ENCODE measurements around the gene NLRC5.

Gene NLRC5

DNA sequence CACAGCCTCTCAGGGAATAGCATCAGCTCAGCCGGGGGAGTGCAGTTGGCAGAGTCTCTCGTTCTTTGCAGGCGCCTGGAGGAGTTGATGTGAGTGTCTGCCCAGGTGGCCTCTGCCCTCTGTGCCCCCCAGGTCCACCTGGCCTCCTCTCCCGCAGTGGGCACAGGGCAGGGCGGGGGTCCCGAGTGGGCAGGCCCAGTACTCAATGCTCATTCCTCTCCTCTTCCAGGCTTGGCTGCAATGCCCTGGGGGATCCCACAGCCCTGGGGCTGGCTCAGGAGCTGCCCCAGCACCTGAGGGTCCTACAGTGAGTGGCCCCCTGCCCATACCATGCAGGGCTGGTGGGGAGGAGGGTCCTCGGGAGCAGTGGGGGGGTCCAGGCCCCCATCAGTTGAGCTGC, 88.4 kb downstream of the NLRC5 start:
- in situ Hi-C loops (cut with HindIII; ENCODE audit: low pct_unique_long_range_greater_than_20kb, low sequenced_read_pairs): no loop called here
- no peak for TF ChIP-seq JUND (IDR thresholded peaks at IDR 0.05; ENCODE audit: low read depth)
- no peak for DNase-seq (ENCODE audit: low read depth in 1 of 2, low spot score in 1 of 2)

DNA sequence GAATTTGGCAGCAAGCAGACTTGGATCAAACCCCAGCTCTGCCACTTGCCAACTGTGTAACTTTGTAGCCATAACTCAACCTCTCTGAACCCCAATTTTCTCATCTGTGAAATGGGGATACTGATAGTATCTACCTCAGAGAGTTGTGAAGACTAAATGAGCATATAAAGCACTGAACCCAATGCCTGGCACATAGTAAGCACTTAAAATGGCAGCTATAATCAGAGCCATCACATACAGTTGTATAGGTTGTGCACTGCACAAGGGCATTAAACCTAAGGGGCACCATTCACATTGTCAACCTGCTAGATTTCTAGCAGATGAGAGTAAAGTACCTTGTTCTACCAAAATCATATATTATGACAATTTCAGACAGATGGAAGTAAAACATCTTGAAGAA, 92.4 kb downstream of the NLRC5 start:
- in situ Hi-C loops (cut with HindIII; ENCODE audit: low pct_unique_long_range_greater_than_20kb, low sequenced_read_pairs): no loop called here
- no peak for DNase-seq (ENCODE audit: low read depth in 1 of 2, low spot score in 1 of 2)
- no peak for TF ChIP-seq JUND (IDR thresholded peaks at IDR 0.05; ENCODE audit: low read depth)

DNA sequence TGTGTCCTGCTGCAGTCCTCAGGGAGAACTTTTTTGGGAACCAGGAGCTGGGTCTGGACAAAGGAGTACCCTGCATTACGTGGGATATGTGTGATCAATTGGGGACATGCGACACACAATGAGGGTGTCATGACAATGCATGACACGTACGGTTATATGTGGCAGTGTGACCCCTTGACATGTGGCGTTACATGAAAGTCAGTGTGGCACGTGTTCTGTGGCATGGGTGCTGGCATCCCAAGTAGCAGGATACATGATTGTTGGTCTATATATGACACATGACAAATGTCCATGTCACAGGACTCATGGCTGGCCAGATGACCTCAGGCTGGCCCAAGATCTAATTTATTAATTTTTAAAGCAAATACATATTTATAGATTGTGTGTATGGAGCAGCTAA, 93.3 kb downstream of the NLRC5 start:
- in situ Hi-C loops (cut with HindIII; ENCODE audit: low pct_unique_long_range_greater_than_20kb, low sequenced_read_pairs): no loop called here
- TF ChIP-seq JUND (IDR thresholded peaks at IDR 0.05; ENCODE audit: low read depth): no peak
- DNase-seq (ENCODE audit: low read depth in 1 of 2, low spot score in 1 of 2): no peak

DNA sequence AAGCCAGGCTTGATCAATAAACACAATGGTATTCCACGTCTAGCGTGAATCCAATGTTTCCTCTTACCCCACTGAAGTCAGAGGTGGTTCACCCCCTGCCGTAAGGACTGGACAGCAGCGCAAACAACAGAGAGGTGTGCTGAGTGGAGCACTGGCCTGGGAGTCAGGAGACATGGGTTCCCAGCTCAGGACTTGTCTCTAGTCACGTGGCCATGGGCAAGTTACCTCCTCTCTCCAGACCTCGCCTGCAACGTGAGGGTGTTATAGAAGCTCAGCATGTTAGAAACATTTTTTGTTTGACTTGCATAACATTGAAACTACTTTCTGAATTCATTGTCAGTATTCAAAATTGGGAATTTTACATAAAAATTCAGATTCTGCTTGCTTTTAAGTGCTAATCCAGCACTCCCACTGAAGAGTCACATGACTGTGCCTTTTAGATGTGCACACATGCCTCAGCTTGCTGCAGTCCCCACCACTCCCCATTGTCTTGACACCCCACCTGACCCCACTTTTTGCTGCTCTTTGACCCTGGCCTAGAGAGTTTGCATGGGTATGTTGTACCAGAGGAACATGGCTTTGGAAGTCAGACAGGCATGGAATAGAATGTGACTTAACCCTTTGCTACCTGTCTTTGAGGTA, 94.2 kb downstream of the NLRC5 start:
- TF ChIP-seq JUND (IDR thresholded peaks at IDR 0.05; ENCODE audit: low read depth): no peak
- DNase-seq (ENCODE audit: low read depth in 1 of 2, low spot score in 1 of 2): no peak
- in situ Hi-C loops (cut with HindIII; ENCODE audit: low pct_unique_long_range_greater_than_20kb, low sequenced_read_pairs): no loop called here

DNA sequence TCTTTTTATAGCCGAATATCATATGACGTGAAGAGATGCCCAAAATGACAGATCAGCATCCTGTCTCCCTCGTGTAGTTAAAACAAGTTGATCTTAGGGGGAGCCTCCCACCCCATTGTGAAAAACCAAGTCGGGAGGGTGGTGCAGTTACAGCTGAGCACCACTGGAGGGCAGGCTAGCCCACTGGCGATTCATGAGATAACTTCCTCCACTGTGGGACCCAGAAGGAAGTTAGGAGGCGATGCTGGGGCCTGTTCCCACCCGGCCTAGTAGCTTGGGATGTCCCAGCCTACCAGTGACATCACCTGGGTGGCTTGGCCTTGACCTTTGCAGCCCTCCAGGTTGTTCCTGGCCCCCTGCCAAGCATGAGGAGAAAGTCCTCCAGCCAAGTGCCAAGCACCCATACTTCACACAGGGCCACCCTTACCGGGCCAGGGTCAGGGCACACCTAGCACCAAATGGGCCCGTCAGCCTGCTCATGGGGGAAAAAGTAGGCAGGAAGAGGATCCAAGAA, 95.0 kb downstream of the NLRC5 start:
- peak; percentile 58 to 61 for DNase-seq (ENCODE audit: low read depth in 1 of 2, low spot score in 1 of 2)
- no peak for TF ChIP-seq JUND (IDR thresholded peaks at IDR 0.05; ENCODE audit: low read depth)
- in situ Hi-C loops (cut with HindIII; ENCODE audit: low pct_unique_long_range_greater_than_20kb, low sequenced_read_pairs): no loop called here

DNA sequence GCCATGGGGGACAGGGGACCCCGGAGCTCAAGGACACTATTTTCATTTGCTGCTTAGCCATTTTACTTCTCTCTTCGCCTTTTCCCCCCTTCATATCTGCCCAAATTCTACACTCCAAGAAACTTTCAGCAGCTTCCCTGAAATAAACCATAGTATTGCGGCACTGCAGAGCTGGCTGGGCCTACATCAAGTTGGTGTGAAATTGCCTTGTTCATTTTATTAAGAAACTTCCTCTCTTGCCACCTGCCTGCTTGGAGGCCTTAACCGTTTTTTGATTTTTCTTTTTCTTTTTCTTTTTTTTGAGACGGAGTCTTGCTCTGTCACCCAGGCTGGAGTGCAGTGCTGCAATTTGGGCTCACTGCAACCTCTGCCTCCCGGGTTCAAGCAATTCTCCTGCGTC, 95.6 kb downstream of the NLRC5 start:
- DNase-seq (ENCODE audit: low read depth in 1 of 2, low spot score in 1 of 2): no peak
- in situ Hi-C loops (cut with HindIII; ENCODE audit: low pct_unique_long_range_greater_than_20kb, low sequenced_read_pairs): no loop called here
- TF ChIP-seq JUND (IDR thresholded peaks at IDR 0.05; ENCODE audit: low read depth): no peak

DNA sequence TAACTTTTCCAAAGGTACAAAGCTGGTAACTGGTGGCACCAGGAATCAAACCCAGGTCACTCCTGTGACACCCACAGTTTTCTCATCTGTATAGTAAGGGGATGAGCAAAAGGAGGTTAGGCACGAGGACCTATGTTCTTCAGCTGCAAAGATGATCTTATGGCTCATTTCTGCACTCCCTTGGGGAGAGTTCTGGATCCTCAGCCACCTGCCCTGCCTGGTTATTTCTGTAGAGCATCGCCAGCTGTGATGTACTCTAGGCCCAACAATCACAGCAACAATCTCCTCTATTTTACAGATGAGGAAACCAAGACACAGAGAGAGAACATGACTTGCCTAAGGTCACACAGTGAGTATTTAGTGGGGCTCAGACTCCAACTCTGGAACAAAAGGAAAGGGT, 97.6 kb downstream of the NLRC5 start:
- in situ Hi-C loops (cut with HindIII; ENCODE audit: low pct_unique_long_range_greater_than_20kb, low sequenced_read_pairs): no loop called here
- TF ChIP-seq JUND (IDR thresholded peaks at IDR 0.05; ENCODE audit: low read depth): no peak
- no peak for DNase-seq (ENCODE audit: low read depth in 1 of 2, low spot score in 1 of 2)

DNA sequence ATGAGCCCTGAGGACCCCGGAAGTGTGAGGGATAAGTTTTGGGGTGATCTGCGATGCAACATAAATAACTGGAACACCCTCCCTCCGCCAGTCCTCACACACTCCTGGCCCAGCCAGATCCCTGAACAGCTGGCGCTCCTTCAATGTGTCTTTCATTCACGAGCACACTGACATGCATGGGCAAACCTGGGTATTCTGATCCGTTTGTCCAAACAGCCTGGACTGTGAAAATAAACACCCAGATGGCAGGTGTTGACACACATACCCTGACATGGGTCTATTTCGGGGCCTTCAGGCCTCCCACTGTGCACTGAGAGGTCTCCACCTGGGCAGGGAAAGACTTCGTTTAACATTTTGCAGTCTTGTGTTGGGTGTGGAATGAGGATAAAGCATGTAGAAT, 100.0 kb downstream of the NLRC5 start:
- in situ Hi-C loops (cut with HindIII; ENCODE audit: low pct_unique_long_range_greater_than_20kb, low sequenced_read_pairs): no loop called here
- TF ChIP-seq JUND (IDR thresholded peaks at IDR 0.05; ENCODE audit: low read depth): no peak
- DNase-seq (ENCODE audit: low read depth in 1 of 2, low spot score in 1 of 2): no peak

DNA sequence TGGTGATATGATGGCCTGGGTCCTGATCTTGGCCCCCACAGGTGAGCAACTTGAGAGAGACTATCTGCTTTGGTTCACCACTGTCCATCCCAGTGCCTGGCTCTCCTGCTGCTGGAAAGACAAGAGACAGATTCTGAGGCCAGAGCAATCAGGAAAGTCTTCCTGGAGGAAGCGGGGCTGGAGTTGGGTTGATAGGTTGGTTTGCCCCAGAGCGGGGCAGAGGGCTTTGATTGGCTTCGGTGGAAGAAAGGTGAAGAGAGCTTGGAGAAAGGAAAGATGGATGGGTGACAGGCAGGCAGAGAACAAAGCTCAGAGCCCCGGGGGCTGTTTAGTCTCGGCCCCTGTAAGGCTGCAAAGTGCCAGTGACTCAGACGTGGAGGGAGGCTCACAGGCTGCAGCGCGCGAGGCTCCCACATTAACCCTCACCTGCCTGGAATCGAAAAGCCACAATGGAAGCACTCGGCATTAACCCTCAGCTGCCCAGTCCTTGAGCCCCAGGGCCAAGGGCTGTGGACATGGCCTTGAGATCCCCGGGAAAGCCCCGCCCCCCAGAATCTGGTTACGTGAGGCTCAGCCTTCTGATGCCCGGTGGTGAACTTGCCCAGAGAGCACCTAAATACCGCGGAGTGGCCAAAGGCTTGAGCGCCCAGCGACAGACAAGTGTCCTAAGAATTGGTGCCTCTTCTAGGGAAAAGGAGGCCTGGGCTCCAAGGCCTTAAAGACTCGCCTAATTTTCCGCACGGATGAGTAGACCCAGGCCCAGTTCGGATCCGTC, 102.0 kb downstream of the NLRC5 start:
- in situ Hi-C loops (cut with HindIII; ENCODE audit: low pct_unique_long_range_greater_than_20kb, low sequenced_read_pairs): no loop called here
- no peak for DNase-seq (ENCODE audit: low read depth in 1 of 2, low spot score in 1 of 2)
- TF ChIP-seq JUND (IDR thresholded peaks at IDR 0.05; ENCODE audit: low read depth): no peak

DNA sequence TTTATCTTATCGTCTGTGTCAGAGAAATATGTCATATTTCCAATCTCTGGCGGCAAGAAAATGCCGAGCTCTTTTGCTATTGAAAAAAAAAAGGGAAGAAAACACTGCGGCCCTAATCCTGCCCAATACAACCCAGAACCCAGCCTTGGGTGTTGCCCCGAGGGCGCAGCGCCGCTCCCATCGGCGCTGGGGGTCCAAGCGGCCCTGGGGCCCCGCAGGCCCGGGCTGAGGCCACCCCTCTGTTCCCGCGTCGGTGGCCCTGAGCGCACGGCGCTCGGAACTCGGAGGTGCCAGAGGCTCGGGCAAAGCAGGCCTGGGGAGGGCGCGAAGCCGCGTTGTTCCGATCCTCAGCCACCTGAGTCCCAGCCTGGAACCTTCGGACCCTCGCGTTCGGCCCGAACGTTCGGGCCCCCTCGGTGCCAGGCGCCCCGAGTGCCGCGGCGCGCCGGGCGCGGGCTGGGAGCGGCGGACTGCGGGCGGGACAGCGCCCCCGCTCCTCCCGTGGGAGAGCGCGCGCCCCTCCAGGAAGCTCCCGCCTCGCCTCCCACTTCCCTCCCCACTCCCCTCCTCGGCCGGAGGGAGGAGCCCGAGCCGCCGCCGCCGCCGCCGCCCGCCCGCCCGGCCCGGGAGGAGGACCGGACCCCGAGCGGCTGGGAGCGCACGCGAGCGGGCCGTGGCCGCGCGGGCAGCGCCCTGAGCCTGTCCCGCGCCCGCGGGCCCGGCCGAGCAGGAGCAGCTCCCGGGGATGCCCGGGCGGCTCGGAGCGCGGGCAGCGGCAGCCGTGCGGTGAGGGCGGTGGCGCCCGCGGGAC, 102.8 kb downstream of the NLRC5 start, which contains the start of gene CPNE2:
CPNE2 (plus strand) TSS at position 609 of the 811 bp plus-strand sequence. CDS start 18,160 bp downstream, outside the sequence.
- peak; percentile 51 to 54 for DNase-seq (ENCODE audit: low read depth in 1 of 2, low spot score in 1 of 2)
- in situ Hi-C loops (cut with HindIII; ENCODE audit: low pct_unique_long_range_greater_than_20kb, low sequenced_read_pairs): no loop called here
- no peak for TF ChIP-seq JUND (IDR thresholded peaks at IDR 0.05; ENCODE audit: low read depth)

DNA sequence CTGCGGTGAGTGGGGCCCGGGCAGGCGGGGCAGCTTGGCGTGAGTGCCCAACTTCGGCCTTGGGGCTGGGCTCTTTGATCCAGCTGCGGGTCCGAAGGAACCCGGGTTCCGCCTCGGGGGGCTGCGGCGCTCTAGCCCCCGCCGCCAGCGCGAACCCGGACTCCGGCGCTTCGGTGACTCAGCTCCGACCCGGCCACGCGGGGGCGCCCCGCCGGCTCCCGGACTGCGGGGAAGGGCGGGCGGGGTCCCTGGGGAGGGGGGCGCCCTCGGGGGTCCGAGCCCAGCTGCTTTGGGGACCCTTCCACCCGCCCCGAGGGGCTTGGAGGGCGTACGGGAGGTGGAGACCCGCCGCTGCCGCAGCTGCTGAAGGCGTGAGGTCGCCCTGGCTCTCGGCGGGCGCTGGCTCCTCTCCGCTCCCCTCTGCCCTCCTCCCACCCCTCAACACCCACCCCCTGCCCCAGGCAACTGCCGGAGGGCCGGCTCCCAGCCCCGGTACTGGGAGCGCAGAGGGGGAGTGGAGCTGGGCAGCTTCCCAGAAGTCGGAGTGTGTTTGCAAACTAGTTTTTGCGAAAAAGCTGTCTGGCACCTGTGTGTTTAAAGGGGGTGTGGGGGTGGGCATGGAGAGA, 103.5 kb downstream of the NLRC5 start:
- in situ Hi-C loops (cut with HindIII; ENCODE audit: low pct_unique_long_range_greater_than_20kb, low sequenced_read_pairs): no loop called here
- TF ChIP-seq JUND (IDR thresholded peaks at IDR 0.05; ENCODE audit: low read depth): no peak
- peak; percentile 10 to 41 for DNase-seq (ENCODE audit: low read depth in 1 of 2, low spot score in 1 of 2)
